Mucosa of descending colon (tissue), 3 donors: Measurements from ENCODE around the gene FAF1. TPM values are rescaled to one million over a fixed set of nuclear protein-coding genes. Genes with fewer than 3 reads are reported as not detected.
"Not testable (repeated sequence)": the region's sequence is repeated elsewhere in the genome, so short reads cannot be mapped to it uniquely, and the experiment has no call there.

Experiments
- ATAC-seq: fragments of 200-7000 bp; cut with Tn5 transposase; one replicate; pipeline ENCODE4 v1.9.1; 2020; ENCODE audit warnings: mild to moderate bottlenecking, moderate library complexity
- DNase-seq, 3 donors: peaks; one replicate each; pipeline ENCODE4 v3.0.0-alpha.2; 2020
- H3K36me3 ChIP-seq: fragments of 200-600 bp; one replicate; pipeline ENCODE4 v1.8.0; 2021; ENCODE audit warnings: low read depth, mild to moderate bottlenecking
- H3K4me1 ChIP-seq: fragments of 200-600 bp; one replicate; pipeline ENCODE4 v1.8.0; 2021; ENCODE audit warnings: low read depth, mild to moderate bottlenecking
- H3K4me3 ChIP-seq: fragments of 200-600 bp; one replicate; pipeline ENCODE4 v1.8.0; 2021; ENCODE audit warnings: mild to moderate bottlenecking
- H3K9me3 ChIP-seq: fragments of 200-600 bp; one replicate; pipeline ENCODE4 v1.8.0; 2021; ENCODE audit warnings: mild to moderate bottlenecking
- intact Hi-C, 2 donors: fragments of 100-400 bp; cut with DNase I in 1 of 2; cut with micrococcal nuclease in 1 of 2; formaldehyde crosslinking; loops; one replicate each; pipeline versions ENCODE4 v1.11.0 to v1.11.1; 2022; cut with DNase I, micrococcal nuclease
- total RNA-seq, 3 donors: library from RNA; stranded (reverse); fragmentation: NEBNext Ultra II Directional in 2 of 3; extraction: Animal tissue kit (Norgen Biotek cat#: 25700) in 2 of 3; gene quantifications; one replicate each; pipeline versions ENCODE4 v1.2.1 to v1.2.4, GENCODE V29; 2021 to 2023
- TF ChIP-seq, protein P1 (sequence below): fragments of 200-600 bp; IDR thresholded peaks from one replicate; pipeline ENCODE4 v1.8.0; 2022; ENCODE audit warnings: antibody characterized with exemption, mild to moderate bottlenecking
- donor health status: DM: no; HTN: no; CAD: no; lungs with moderate emphysema.
- donor health status: DM: no; HTN: no; CAD: no.
- donor health status: DM: no; HTN: yes; CAD: no.

The FAF1 gene
- total RNA-seq, 3 donors from 2014 or later: 48.6 to 70.9 (median 57.7) TPM

DNA sequence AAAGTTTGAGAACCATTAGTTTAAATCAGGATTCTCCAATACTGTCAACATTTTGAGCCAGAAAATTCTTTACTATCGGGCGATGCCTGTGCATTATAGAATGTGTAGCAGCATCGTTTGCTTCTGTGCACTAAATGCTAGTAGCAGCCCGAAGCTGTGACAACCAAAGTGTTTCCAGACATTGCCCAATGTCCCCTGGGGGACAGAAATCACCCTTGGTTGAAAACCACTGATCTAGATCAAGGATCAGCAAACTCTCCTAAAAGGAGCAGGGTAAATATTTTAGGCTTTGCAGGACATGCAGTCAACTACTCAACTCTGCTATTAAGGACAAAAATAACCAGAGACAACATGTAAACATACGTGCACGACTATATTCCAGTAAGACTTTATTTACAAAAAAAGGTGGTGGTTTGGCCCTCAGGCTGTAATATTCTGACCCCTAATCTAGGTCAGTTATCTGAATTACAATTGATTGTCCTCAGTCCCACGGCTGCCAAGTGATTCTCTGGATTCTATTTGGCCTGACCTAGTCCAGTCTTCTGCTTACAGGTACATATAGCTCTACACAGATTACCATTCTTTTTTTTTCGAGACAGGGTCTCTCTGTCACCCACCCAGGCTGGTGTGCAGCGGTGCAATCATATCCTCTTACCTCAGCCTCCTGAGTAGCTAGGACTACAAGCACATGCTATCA, 10.6 kb downstream of the FAF1 start:
- no peak for DNase-seq
- no peak for ATAC-seq
- no peak overlapping the region for H3K4me3 ChIP-seq
- TF ChIP-seq, protein P1, sequence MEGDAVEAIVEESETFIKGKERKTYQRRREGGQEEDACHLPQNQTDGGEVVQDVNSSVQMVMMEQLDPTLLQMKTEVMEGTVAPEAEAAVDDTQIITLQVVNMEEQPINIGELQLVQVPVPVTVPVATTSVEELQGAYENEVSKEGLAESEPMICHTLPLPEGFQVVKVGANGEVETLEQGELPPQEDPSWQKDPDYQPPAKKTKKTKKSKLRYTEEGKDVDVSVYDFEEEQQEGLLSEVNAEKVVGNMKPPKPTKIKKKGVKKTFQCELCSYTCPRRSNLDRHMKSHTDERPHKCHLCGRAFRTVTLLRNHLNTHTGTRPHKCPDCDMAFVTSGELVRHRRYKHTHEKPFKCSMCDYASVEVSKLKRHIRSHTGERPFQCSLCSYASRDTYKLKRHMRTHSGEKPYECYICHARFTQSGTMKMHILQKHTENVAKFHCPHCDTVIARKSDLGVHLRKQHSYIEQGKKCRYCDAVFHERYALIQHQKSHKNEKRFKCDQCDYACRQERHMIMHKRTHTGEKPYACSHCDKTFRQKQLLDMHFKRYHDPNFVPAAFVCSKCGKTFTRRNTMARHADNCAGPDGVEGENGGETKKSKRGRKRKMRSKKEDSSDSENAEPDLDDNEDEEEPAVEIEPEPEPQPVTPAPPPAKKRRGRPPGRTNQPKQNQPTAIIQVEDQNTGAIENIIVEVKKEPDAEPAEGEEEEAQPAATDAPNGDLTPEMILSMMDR: no peak
- intact Hi-C loops: no loop called here
- no peaks in the 10 kb centered on the region for H3K36me3 ChIP-seq
- H3K4me1 ChIP-seq: peaks cover 2% of the 10 kb centered on the region
- H3K9me3 ChIP-seq: no peaks in the 10 kb centered on the region

DNA sequence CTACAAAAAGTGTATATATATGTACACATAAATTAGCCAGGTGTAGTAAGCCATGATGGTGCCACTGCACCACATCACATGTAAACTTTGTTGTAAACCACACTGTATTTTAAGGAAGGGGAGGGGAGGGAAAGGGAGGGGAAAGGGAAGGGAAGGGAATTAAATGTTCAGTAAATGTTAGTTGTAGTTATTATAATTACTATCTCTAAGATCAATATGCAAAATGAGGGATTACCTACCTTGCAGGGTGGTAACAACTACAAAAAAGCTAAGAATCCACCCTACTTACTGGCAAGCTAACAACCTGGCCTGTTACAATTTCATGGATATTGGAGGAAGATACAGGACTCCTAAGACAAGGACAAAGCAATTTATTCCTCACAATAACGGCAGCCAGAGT, 17.7 kb downstream of the FAF1 start:
- intact Hi-C loops: no loop called here
- Histone ChIP-seq H3K9me3 (no peaks in the 10 kb centered on the region), H3K4me1 (no peaks in the 10 kb centered on the region), H3K36me3 (no peaks in the 10 kb centered on the region), H3K4me3 (no peak overlapping the region)
- TF ChIP-seq, protein P1: no peak
- ATAC-seq (no peak), DNase-seq (no peak)

DNA sequence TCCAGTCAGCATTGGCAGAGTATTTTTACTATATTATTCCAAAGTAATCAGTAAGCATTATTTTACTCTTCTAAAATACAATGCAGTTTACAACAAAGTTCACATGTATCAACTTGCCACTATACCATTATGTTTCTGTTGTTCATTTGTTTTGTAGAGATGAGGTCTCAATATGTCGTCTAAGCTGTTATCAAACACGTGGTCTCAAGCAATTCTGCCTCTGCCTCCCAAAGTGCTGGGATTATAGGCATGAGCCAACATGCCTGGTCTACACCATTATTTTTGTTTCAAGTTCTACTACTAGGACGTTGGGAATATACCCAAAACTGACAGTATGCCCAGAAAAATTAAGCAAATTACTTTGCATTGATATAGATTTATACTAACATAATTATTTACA, 19.8 kb downstream of the FAF1 start:
- Histone ChIP-seq H3K9me3 (no peaks in the 10 kb centered on the region), H3K4me3 (no peak overlapping the region), H3K36me3 (no peaks in the 10 kb centered on the region), H3K4me1 (no peaks in the 10 kb centered on the region)
- intact Hi-C loops: no loop called here
- TF ChIP-seq, protein P1: no peak
- DNase-seq (no peak), ATAC-seq (no peak)

DNA sequence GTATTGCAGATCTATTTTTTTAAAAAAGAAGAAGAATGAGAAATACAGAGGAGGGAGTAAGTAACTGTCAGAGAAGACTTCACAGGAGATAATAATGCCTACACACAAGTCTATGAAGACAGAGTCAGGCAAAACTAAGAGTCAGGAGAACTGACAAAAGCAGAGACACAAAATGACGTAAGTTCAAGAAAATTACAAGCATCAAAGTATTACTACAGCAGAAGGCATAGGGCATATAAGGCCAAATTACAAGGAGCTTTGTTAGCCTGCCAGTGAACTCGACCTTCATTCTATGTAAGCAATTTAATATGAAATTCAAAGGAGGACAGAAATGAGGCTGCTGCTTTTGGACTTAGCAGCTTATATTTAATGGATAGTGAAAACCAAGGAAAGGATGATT, 23.7 kb downstream of the FAF1 start:
- TF ChIP-seq, protein P1: no peak
- Histone ChIP-seq H3K4me1 (no peaks in the 10 kb centered on the region), H3K4me3 (no peak overlapping the region), H3K36me3 (no peaks in the 10 kb centered on the region), H3K9me3 (no peaks in the 10 kb centered on the region)
- intact Hi-C loops: loop anchor here in 1 of 2 donors (10.0 kb wide), 1 partner anchor 108 kb away; no protein-coding TSS in a partner anchor
- ATAC-seq (no peak), DNase-seq (no peak)

DNA sequence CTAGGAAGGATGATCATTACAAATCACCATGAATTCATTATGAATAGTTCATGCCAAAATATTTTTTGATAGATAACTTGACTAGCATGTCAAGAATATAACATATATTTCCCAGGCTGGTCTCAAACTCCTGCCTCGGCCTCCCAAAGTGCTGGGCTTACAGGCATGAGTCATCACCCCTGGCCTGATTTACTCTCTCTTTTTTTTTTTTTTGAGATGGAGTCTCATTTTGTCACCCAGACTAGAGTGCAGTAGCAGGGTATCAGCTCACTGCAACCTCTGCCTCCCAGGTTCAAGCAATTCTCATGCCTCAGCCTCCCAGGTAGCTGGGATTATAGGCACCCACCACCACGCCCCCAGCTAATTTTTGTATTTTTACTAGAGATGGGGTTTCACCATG, 24.8 kb downstream of the FAF1 start:
- not testable (repeated sequence) for H3K4me3 ChIP-seq, DNase-seq, ATAC-seq, H3K4me1 ChIP-seq, H3K36me3 ChIP-seq, H3K9me3 ChIP-seq
- intact Hi-C loops: loop anchor here in 1 of 2 donors (10.0 kb wide), 1 partner anchor 110 kb away; no protein-coding TSS in a partner anchor

DNA sequence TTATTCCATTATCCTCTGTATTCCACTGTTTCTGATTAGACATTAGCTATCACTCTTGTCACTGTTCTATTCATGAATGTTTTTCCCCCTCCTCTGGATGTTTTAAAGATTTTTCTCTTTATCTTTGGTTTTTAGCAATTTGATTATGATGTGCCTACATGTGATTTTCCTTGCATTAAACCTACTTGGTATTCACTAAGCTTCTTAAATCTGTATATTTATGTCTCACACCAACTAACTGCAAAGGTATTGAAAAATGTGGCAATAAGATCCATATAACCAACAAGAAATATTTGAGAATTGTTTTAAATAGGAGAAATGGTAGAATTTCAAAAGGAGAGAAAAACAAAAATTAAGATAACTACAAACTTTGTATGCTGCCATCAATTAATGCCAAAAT, 25.2 kb downstream of the FAF1 start:
- intact Hi-C loops: loop anchor here in 1 of 2 donors (10.0 kb wide), 1 partner anchor 110 kb away; no protein-coding TSS in a partner anchor
- Histone ChIP-seq H3K4me1 (no peaks in the 10 kb centered on the region), H3K9me3 (no peaks in the 10 kb centered on the region), H3K36me3 (no peaks in the 10 kb centered on the region), H3K4me3 (no peak overlapping the region)
- ATAC-seq: no peak
- no peak for DNase-seq
- TF ChIP-seq, protein P1: no peak

DNA sequence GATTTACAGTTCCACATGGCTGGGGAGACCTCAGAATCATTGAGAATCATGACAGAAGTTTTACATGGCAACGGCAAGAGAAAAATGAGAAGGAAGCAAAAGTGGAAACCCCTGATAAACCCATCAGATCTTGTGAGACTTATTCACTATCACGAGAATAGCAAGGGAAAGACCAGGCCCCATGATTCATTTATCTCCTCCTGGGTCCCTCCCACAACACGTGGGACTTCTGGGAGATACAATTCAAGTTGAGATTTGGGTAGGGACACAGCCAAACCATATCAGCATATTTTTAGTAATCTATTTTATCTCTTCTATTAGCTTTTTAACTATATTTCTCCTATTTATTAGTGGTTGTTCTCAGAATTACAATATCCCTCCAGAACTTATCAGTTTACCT, 26.3 kb downstream of the FAF1 start:
- intact Hi-C loops: loop anchor here in 1 of 2 donors (10.0 kb wide), 1 partner anchor 111 kb away; no protein-coding TSS in a partner anchor

DNA sequence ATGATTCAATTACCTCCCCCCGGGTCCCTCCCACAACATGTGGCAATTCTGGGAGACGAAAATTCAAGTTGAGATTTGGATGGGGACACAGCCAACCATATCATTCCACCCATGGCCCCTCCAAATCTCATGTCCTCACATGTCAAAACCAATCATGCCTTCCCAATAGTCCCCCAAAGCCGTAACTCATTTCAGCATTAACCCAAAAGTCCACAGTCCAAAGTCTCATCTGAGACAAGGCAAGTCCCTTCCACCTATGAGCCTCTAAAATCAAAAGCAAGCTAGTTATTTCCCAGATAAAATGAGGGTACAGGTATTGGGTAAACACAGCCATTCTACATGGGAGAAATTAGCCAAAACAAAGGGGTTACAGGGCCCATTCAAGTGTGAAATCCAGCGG, 28.0 kb downstream of the FAF1 start:
- not testable (repeated sequence) for ATAC-seq, H3K36me3 ChIP-seq
- intact Hi-C loops: loop anchor here in 1 of 2 donors (10.0 kb wide), 1 partner anchor 113 kb away; no protein-coding TSS in a partner anchor

More for the DNA sequence above, 26.3 kb downstream of the FAF1 start:
- not testable (repeated sequence) for H3K9me3 ChIP-seq, DNase-seq, ATAC-seq, H3K36me3 ChIP-seq, H3K4me1 ChIP-seq, H3K4me3 ChIP-seq

More for the DNA sequence above, 28.0 kb downstream of the FAF1 start:
- not testable (repeated sequence) for H3K4me1 ChIP-seq, H3K9me3 ChIP-seq, H3K4me3 ChIP-seq, DNase-seq
